Neural cell (in vitro differentiated cells): Measurements from ENCODE around the gene SCN2A. TPM values are rescaled to one million over a fixed set of nuclear protein-coding genes. Genes with fewer than 3 reads are reported as not detected.
A peak's percentile ranks its signal among the peaks of the same experiment; 100 is the strongest.

Source experiments
- H2AFZ ChIP-seq: fragments of 200-600, 300-800 bp; sonication (generic), shearing (Covaris generic); 2 replicates; pipeline ENCODE4 v1.6.0; 2014; ENCODE audit warnings: low read depth, mild to moderate bottlenecking, antibody characterized with exemption, low read length, moderate library complexity
- H3F3A ChIP-seq: fragments of 200-600 bp; shearing (Covaris generic); 2 replicates; pipeline ENCODE4 v1.6.1; 2016; ENCODE audit warnings: mild to moderate bottlenecking, moderate library complexity, mixed read lengths, antibody characterized with exemption, low read length; ENCODE audit not compliant: insufficient read depth, poor library complexity, severe bottlenecking
- H3K27ac ChIP-seq: fragments of 200-600, 300-800 bp; sonication (generic), shearing (Covaris generic); 2 replicates; pipeline ENCODE4 v1.5.1; 2014; ENCODE audit warnings: mild to moderate bottlenecking, low read length, moderate library complexity
- H3K27me3 ChIP-seq: fragments of 300-800, 200-600 bp; sonication (generic), shearing (Covaris generic); 2 replicates; pipeline ENCODE4 v1.6.0; 2014; ENCODE audit warnings: mild to moderate bottlenecking, low read depth, low read length, moderate library complexity; ENCODE audit not compliant: insufficient read depth
- H3K36me3 ChIP-seq: fragments of 300-800, 200-600 bp; sonication (generic), shearing (Covaris generic); 2 replicates; pipeline ENCODE4 v1.5.1; 2014; ENCODE audit warnings: mild to moderate bottlenecking, antibody characterized with exemption, low read length, moderate library complexity; ENCODE audit not compliant: insufficient read depth
- H3K4me2 ChIP-seq: fragments of 300-800, 200-600 bp; sonication (generic), shearing (Covaris generic); 2 replicates; pipeline ENCODE4 v1.6.0; 2014; ENCODE audit warnings: mild to moderate bottlenecking, low read length
- H3K4me3 ChIP-seq: fragments of 300-800, 200-600 bp; sonication (generic), shearing (Covaris generic); 2 replicates; pipeline ENCODE4 v1.5.1; 2014; ENCODE audit warnings: mild to moderate bottlenecking, low read length, moderate library complexity
- H3K79me2 ChIP-seq: fragments of 200-600 bp; shearing (Covaris generic); replicated peaks from 2 replicates; pipeline ENCODE4 v1.6.0; 2014; ENCODE audit warnings: mild to moderate bottlenecking, low read length, moderate library complexity; ENCODE audit not compliant: insufficient read depth
- H3K9ac ChIP-seq: fragments of 300-800, 200-600 bp; sonication (generic), shearing (Covaris generic); 2 replicates; pipeline ENCODE4 v1.6.1; 2016; ENCODE audit warnings: mild to moderate bottlenecking, low read length, mixed read lengths
- H3K9me2 ChIP-seq: fragments of 200-600 bp; shearing (Covaris generic); 2 replicates; pipeline ENCODE4 v1.6.1; 2016; ENCODE audit warnings: mild to moderate bottlenecking, low read length, mixed read lengths; ENCODE audit not compliant: insufficient read depth
- H3K9me3 ChIP-seq: fragments of 200-600, 300-800 bp; sonication (generic), shearing (Covaris generic); 2 replicates; pipeline ENCODE4 v1.6.1; 2016; ENCODE audit warnings: mild to moderate bottlenecking, mixed run types, low read length, moderate library complexity, mixed read lengths
- H4K20me1 ChIP-seq: fragments of 200-600 bp; shearing (Covaris generic); 2 replicates; pipeline ENCODE4 v1.6.1; 2016; ENCODE audit warnings: mild to moderate bottlenecking, mixed run types; ENCODE audit not compliant: insufficient read depth
- CTCF ChIP-seq: fragments of 450-650 bp; IDR thresholded peaks from 2 replicates; pipeline ENCODE4 v1.5.1; 2014; ENCODE audit warnings: antibody characterized with exemption, mild to moderate bottlenecking, moderate library complexity; ENCODE audit not compliant: poor library complexity, severe bottlenecking
- EP300 ChIP-seq: fragments of 450-650 bp; conservative IDR thresholded peaks from 2 replicates; pipeline ENCODE4 v1.6.1; 2014; ENCODE audit warnings: antibody characterized with exemption, mild to moderate bottlenecking, moderate library complexity; ENCODE audit not compliant: poor library complexity, severe bottlenecking
- EZH2 ChIP-seq: fragments of 200-600, 300-800 bp; shearing (Covaris generic), sonication (generic); IDR thresholded peaks from 2 replicates; pipeline ENCODE4 v1.6.1; 2014; ENCODE audit warnings: antibody characterized with exemption, low read length, borderline replicate concordance, mild to moderate bottlenecking; ENCODE audit not compliant: insufficient read depth, poor library complexity, severe bottlenecking
- MXI1 ChIP-seq: fragments of 450-650 bp; conservative IDR thresholded peaks from 2 replicates; pipeline ENCODE4 v1.6.1; 2014; ENCODE audit warnings: antibody characterized with exemption, mild to moderate bottlenecking; ENCODE audit not compliant: poor library complexity, severe bottlenecking
- POLR2AphosphoS5 ChIP-seq: IDR thresholded peaks from 2 replicates; pipeline ENCODE4 v1.6.1; 2012
- RAD21 ChIP-seq: fragments of 450-650 bp; conservative IDR thresholded peaks from 2 replicates; pipeline ENCODE4 v1.6.1; 2014; ENCODE audit warnings: antibody characterized with exemption, mild to moderate bottlenecking, moderate library complexity
- REST ChIP-seq: IDR thresholded peaks from 2 replicates; pipeline ENCODE4 v1.6.1; 2012; ENCODE audit warnings: borderline replicate concordance
- SMC3 ChIP-seq: fragments of 450-650 bp; conservative IDR thresholded peaks from 2 replicates; pipeline ENCODE4 v1.6.1; 2014; ENCODE audit warnings: antibody characterized with exemption, mild to moderate bottlenecking, moderate library complexity; ENCODE audit not compliant: poor library complexity
- TAF1 ChIP-seq: IDR thresholded peaks from 2 replicates; pipeline ENCODE4 v1.6.1; 2012; ENCODE audit warnings: low read depth
- polyA minus RNA-seq: library from RNA; depleted of rRNA, polyadenylated mRNA; stranded (reverse); fragments of >200 nt; gene quantifications from 2 replicates; pipeline ENCODE4 v1.2.3, GENCODE V29; 2014
- polyA plus RNA-seq: library from polyadenylated mRNA; depleted of rRNA; stranded (reverse); fragments of >200 nt; gene quantifications from 2 replicates; pipeline ENCODE4 v1.2.3, GENCODE V29; 2014

SCN2A gene
- polyA plus RNA-seq, result 55.0 and 57.4 TPM in 2 replicates
- 158 and 196 TPM in 2 replicates for polyA minus RNA-seq

GRCh38 chr2:165239230-165239629, at the start of gene SCN2A:
Gene SCN2A, plus strand, starts transcription at chr2:165239414. Its CDS starts 56,410 bp downstream, at chr2:165295824.
- H3K4me2 ChIP-seq, result peak within 1 kb of the TSS; percentile 67
- peak within 1 kb of the TSS; percentile 75 for H3K27ac ChIP-seq
- H3K9ac ChIP-seq, result peak within 1 kb of the TSS; percentile 69
- H3K9me3 ChIP-seq, result no peaks in the 10 kb centered on the region
- TF ChIP-seq EZH2 (no peak), RAD21 (peak; percentile 83), REST (no peak), EP300 (no peak), TAF1 (no peak), SMC3 (peak; percentile 86), CTCF (peak; percentile 85), MXI1 (peak; percentile 61), POLR2AphosphoS5 (peak; percentile 56)
- no peaks in the 10 kb centered on the region for H3K9me2 ChIP-seq
- H3K4me3 ChIP-seq, result peak within 1 kb of the TSS; percentile 67
- no peaks in the 10 kb centered on the region for H3F3A ChIP-seq
- H3K79me2 ChIP-seq, result peaks cover 41% of the 10 kb centered on the region
- H2AFZ ChIP-seq, result peak within 1 kb of the TSS; percentile 54
- no peaks in the 10 kb centered on the region for H3K36me3 ChIP-seq
- no peaks in the 10 kb centered on the region for H4K20me1 ChIP-seq
- no peaks in the 10 kb centered on the region for H3K27me3 ChIP-seq

GRCh38 chr2:165191096-165191728, 48.0 kb upstream of the SCN2A start:
- H3K9me3 ChIP-seq, result no peaks in the 10 kb centered on the region
- no peaks in the 10 kb centered on the region for H3K27me3 ChIP-seq
- H3K9ac ChIP-seq, result no peak overlapping the region
- H3K36me3 ChIP-seq, result peaks cover 3% of the 10 kb centered on the region
- peaks cover 18% of the 10 kb centered on the region for H3K79me2 ChIP-seq
- H3K4me2 ChIP-seq, result peak overlapping the region; percentile 1
- H3F3A ChIP-seq, result peaks cover 2% of the 10 kb centered on the region
- H3K9me2 ChIP-seq, result no peaks in the 10 kb centered on the region
- no peak overlapping the region for H2AFZ ChIP-seq
- peak overlapping the region; percentile 27 for H3K4me3 ChIP-seq
- no peak for TF ChIP-seq RAD21
- TF ChIP-seq MXI1, result no peak
- no peak for TF ChIP-seq POLR2AphosphoS5
- TF ChIP-seq EP300, result no peak
- TF ChIP-seq TAF1, result no peak
- TF ChIP-seq SMC3, result no peak
- no peak for TF ChIP-seq EZH2
- no peak for TF ChIP-seq REST
- no peak for TF ChIP-seq CTCF
- no peaks in the 10 kb centered on the region for H4K20me1 ChIP-seq
- peak overlapping the region; percentile 10 for H3K27ac ChIP-seq
